ENCODE data around the gene ATP6AP2. TPM values are rescaled to one million over a fixed set of nuclear protein-coding genes. Genes with fewer than 3 reads are reported as not detected.

ATP6AP2 gene
- polyA plus RNA-seq, 1 of the 3 experiments (the other 2 are of a cell fraction) = 160 TPM

DNA sequence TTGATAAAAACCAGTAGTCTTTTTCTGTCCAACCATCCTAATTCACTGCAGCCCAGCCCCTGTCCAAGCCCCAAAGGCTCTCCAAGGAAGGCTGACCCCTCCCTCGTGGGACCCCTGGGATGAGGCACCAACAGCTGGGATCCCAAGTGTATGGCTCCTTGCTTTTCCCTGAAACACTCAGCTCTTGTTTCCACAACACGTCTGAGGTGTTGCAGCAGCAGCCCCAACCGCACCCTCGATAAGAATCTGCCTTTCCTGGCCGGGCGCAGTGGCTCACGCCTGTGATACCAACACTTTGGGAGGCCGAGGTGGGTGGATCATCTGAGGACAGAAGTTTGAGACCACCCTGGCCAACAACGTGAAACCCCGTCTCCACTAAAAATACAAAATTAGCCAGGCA, 17.0 kb upstream of the ATP6AP2 start:
- no peak overlapping the region for H3K9ac ChIP-seq
- H3K4me1 ChIP-seq (ENCODE audit: control insufficient read depth in 1 of 2, insufficient read depth in 2 of 2, low read depth in 1 of 2, low read length in 1 of 2) = no peaks in the 10 kb centered on the region
- H3F3A ChIP-seq (replicated peaks; ENCODE audit: insufficient read depth) = no peaks in the 10 kb centered on the region
- POLR2A ChIA-PET = no interaction called here
- H2AFZ ChIP-seq (ENCODE audit: low read depth) = no peak overlapping the region
- no peaks in the 10 kb centered on the region for H4K20me1 ChIP-seq (ENCODE audit: insufficient read depth)
- peaks cover 51% of the 10 kb centered on the region for H3K27me3 ChIP-seq (ENCODE audit: insufficient read depth)
- no peak for TF ChIP-seq JUND (IDR thresholded peaks at IDR 0.05)
- TF ChIP-seq, protein P1, sequence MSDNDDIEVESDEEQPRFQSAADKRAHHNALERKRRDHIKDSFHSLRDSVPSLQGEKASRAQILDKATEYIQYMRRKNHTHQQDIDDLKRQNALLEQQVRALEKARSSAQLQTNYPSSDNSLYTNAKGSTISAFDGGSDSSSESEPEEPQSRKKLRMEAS (IDR thresholded peaks at IDR 0.05; ENCODE audit: low read depth) = no peak
- TF ChIP-seq MEF2A (IDR thresholded peaks at IDR 0.05; ENCODE audit: borderline replicate concordance, low read depth) = no peak
- no peaks in the 10 kb centered on the region for H3K79me2 ChIP-seq (ENCODE audit: insufficient read depth)
- CTCF ChIA-PET = interaction anchor here (1.1 kb wide), 1 partner anchor 20 kb away, joined by 6 read pairs; no protein-coding TSS in a partner anchor
- no peaks in the 10 kb centered on the region for H3K36me3 ChIP-seq (replicated peaks in 1 of 2; ENCODE audit: control insufficient read depth in 1 of 2, insufficient read depth in 2 of 2, low read length in 1 of 2)
- H3K9me3 ChIP-seq = no peaks in the 10 kb centered on the region
- no peak overlapping the region for H3K27ac ChIP-seq (ENCODE audit: low read depth in 2 of 2, low read length in 1 of 2)
- no peaks in the 10 kb centered on the region for H3K9me2 ChIP-seq
- no peak for DNase-seq
- WGBS (ENCODE audit: low lambda C conversion rate) = 33% methylated on average over 5 of the region's 10 CpGs
- H3K4me2 ChIP-seq = no peak overlapping the region
- H3K4me3 ChIP-seq (ENCODE audit: low read depth in 2 of 2, low read length in 1 of 2) = no peak overlapping the region

DNA sequence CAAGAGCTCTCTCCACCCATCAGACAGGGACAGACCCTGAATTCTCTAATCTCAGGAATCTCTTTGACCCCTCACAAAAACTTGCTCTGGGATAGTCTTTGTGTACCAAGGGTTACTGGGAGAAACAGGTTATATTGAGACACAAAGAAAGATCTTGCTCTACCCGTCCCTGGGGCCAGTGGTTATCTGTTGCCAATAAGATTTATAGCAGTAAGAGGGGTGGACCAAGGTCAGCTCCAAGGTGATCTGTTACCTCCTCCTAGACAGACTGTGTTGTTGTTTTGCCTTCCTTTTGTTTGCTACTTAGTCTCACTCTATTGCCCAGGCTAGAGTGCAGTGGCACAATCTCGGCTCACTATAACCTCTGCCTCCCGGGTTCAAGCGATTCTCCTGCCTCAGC, 16.3 kb upstream of the ATP6AP2 start:
- DNase-seq = no peak
- H4K20me1 ChIP-seq (ENCODE audit: insufficient read depth) = no peaks in the 10 kb centered on the region
- TF ChIP-seq RCOR1 (IDR thresholded peaks at IDR 0.05; ENCODE audit: low read length) (no peak), MEF2A (IDR thresholded peaks at IDR 0.05; ENCODE audit: borderline replicate concordance, low read depth) (no peak), POLR2AphosphoS5 (IDR thresholded peaks at IDR 0.05; ENCODE audit: low read depth, low read length) (no peak), SIN3A (IDR thresholded peaks at IDR 0.05; ENCODE audit: borderline replicate concordance, low read depth, low read length) (no peak), RAD21 (IDR thresholded peaks at IDR 0.05; ENCODE audit: low read length) (no peak), RXRA (IDR thresholded peaks at IDR 0.05; ENCODE audit: borderline replicate concordance, low read depth) (no peak), FOXM1 (IDR thresholded peaks at IDR 0.05; ENCODE audit: low read depth) (no peak)
- H3K4me3 ChIP-seq (ENCODE audit: low read depth in 2 of 2, low read length in 1 of 2) = no peak overlapping the region
- H3K27ac ChIP-seq (ENCODE audit: low read depth in 2 of 2, low read length in 1 of 2) = no peak overlapping the region
- H3K9me2 ChIP-seq = no peaks in the 10 kb centered on the region
- no peaks in the 10 kb centered on the region for H3F3A ChIP-seq (replicated peaks; ENCODE audit: insufficient read depth)
- POLR2A ChIA-PET = no interaction called here
- CTCF ChIA-PET = interaction anchor here (1.1 kb wide), 1 partner anchor 20 kb away, joined by 6 read pairs; no protein-coding TSS in a partner anchor
- H3K9me3 ChIP-seq = no peaks in the 10 kb centered on the region
- H3K9ac ChIP-seq = no peak overlapping the region
- no peaks in the 10 kb centered on the region for H3K4me1 ChIP-seq (ENCODE audit: control insufficient read depth in 1 of 2, insufficient read depth in 2 of 2, low read depth in 1 of 2, low read length in 1 of 2)
- peaks cover 48% of the 10 kb centered on the region for H3K27me3 ChIP-seq (ENCODE audit: insufficient read depth)
- H3K4me2 ChIP-seq = no peak overlapping the region
- no peaks in the 10 kb centered on the region for H3K79me2 ChIP-seq (ENCODE audit: insufficient read depth)
- 32% methylated on average over 4 of the region's 4 CpGs for WGBS (ENCODE audit: low lambda C conversion rate)
- H3K36me3 ChIP-seq (replicated peaks in 1 of 2; ENCODE audit: control insufficient read depth in 1 of 2, insufficient read depth in 2 of 2, low read length in 1 of 2) = no peaks in the 10 kb centered on the region
- H2AFZ ChIP-seq (ENCODE audit: low read depth) = no peak overlapping the region

DNA sequence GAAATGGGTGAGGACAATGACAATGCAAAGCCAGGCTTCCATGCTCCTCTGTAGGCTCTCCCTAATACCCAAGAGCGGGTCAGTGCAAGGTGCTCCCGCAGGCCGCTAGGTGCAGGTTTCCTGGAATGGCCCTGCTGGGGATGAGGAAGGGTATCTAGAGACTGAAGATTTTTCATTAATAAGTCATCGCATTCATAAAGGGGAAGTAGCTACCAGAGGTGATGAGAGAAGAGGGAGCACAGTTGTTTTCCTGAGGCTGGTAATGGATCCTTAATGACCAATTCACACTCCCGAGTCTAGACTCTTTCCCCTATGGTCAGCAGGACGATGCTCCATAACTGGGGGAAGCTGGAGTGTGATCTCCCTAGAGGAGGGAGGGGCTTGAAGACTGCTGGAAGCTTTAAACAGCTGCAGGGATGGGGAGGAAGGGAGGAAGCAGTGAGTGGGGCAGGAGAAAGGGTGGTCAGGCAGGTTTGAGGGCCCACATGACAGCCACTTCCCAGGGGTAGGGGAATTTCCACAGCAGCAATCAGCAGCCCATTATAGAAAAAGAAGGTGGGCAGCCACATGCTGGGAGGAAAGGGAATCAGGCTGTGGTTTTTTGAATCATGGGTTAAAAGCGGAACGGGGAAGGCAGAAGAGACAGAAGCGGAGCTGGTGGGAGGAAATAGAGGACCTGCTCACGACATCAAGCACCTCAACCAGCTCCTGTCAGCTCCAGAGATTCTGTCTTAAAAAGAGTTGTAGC, 10.2 kb upstream of the ATP6AP2 start:
- WGBS (ENCODE audit: low lambda C conversion rate) = 55% methylated on average over 10 of the region's 10 CpGs
- H3K27ac ChIP-seq (ENCODE audit: low read depth in 2 of 2, low read length in 1 of 2) = no peak overlapping the region
- H3K4me2 ChIP-seq = no peak overlapping the region
- no peak overlapping the region for H3K9ac ChIP-seq
- H4K20me1 ChIP-seq (ENCODE audit: insufficient read depth) = no peaks in the 10 kb centered on the region
- no peak for DNase-seq
- H3K36me3 ChIP-seq (replicated peaks in 1 of 2; ENCODE audit: control insufficient read depth in 1 of 2, insufficient read depth in 2 of 2, low read length in 1 of 2) = no peaks in the 10 kb centered on the region
- H3K27me3 ChIP-seq (ENCODE audit: insufficient read depth) = peaks cover 24% of the 10 kb centered on the region
- no peaks in the 10 kb centered on the region for H3K4me1 ChIP-seq (ENCODE audit: control insufficient read depth in 1 of 2, insufficient read depth in 2 of 2, low read depth in 1 of 2, low read length in 1 of 2)
- ChIA-PET POLR2A (no interaction called here), CTCF (interaction anchor here (1.4 to 1.9 kb wide), 2 partner anchors 10 to 26 kb away, joined by 4 to 5 read pairs; partner anchors contain the start of gene ATP6AP2)
- no peaks in the 10 kb centered on the region for H3K79me2 ChIP-seq (ENCODE audit: insufficient read depth)
- H3K9me3 ChIP-seq = no peaks in the 10 kb centered on the region
- no peak overlapping the region for H2AFZ ChIP-seq (ENCODE audit: low read depth)
- H3K9me2 ChIP-seq = no peaks in the 10 kb centered on the region
- H3F3A ChIP-seq (replicated peaks; ENCODE audit: insufficient read depth) = no peaks in the 10 kb centered on the region
- no peak overlapping the region for H3K4me3 ChIP-seq (ENCODE audit: low read depth in 2 of 2, low read length in 1 of 2)
- TF ChIP-seq, protein P2, sequence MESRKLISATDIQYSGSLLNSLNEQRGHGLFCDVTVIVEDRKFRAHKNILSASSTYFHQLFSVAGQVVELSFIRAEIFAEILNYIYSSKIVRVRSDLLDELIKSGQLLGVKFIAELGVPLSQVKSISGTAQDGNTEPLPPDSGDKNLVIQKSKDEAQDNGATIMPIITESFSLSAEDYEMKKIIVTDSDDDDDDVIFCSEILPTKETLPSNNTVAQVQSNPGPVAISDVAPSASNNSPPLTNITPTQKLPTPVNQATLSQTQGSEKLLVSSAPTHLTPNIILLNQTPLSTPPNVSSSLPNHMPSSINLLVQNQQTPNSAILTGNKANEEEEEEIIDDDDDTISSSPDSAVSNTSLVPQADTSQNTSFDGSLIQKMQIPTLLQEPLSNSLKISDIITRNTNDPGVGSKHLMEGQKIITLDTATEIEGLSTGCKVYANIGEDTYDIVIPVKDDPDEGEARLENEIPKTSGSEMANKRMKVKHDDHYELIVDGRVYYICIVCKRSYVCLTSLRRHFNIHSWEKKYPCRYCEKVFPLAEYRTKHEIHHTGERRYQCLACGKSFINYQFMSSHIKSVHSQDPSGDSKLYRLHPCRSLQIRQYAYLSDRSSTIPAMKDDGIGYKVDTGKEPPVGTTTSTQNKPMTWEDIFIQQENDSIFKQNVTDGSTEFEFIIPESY (IDR thresholded peaks at IDR 0.05; ENCODE audit: borderline replicate concordance, low read depth) = no peak
- TF ChIP-seq RFX5 (IDR thresholded peaks at IDR 0.05; ENCODE audit: low read length) (no peak), FOSL2 (IDR thresholded peaks at IDR 0.05; ENCODE audit: borderline replicate concordance, low read depth) (no peak), MEF2A (IDR thresholded peaks at IDR 0.05; ENCODE audit: borderline replicate concordance, low read depth) (no peak), SMC3 (IDR thresholded peaks at IDR 0.05; ENCODE audit: low read depth, low read length) (no peak), RCOR1 (IDR thresholded peaks at IDR 0.05; ENCODE audit: low read length) (no peak), ELF1 (IDR thresholded peaks at IDR 0.05) (no peak), SIN3A (IDR thresholded peaks at IDR 0.05; ENCODE audit: borderline replicate concordance, low read depth, low read length) (no peak)
- TF ChIP-seq, protein P3, sequence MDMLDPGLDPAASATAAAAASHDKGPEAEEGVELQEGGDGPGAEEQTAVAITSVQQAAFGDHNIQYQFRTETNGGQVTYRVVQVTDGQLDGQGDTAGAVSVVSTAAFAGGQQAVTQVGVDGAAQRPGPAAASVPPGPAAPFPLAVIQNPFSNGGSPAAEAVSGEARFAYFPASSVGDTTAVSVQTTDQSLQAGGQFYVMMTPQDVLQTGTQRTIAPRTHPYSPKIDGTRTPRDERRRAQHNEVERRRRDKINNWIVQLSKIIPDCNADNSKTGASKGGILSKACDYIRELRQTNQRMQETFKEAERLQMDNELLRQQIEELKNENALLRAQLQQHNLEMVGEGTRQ (IDR thresholded peaks at IDR 0.05; ENCODE audit: borderline replicate concordance, low read depth, low read length) = no peak
- TF ChIP-seq, protein P4, sequence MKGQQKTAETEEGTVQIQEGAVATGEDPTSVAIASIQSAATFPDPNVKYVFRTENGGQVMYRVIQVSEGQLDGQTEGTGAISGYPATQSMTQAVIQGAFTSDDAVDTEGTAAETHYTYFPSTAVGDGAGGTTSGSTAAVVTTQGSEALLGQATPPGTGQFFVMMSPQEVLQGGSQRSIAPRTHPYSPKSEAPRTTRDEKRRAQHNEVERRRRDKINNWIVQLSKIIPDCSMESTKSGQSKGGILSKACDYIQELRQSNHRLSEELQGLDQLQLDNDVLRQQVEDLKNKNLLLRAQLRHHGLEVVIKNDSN (IDR thresholded peaks at IDR 0.05; ENCODE audit: borderline replicate concordance, low read depth) = no peak
